Type B pancreatic cell (in vitro differentiated cells): ENCODE measurements around the gene TGFBR3. TPM values are rescaled to one million over a fixed set of nuclear protein-coding genes. Genes with fewer than 3 reads are reported as not detected.
A peak's percentile ranks its signal among the peaks of the same experiment; 100 is the strongest.

Experiments
- DNase-seq: peaks from one replicate; pipeline ENCODE4 v3.0.0; 2021; ENCODE audit warnings: mixed read lengths; ENCODE audit not compliant: unreplicated experiment; ENCODE audit errors: extremely low spot score
- H3K27ac Mint-ChIP-seq: 2 replicates; pipeline ENCODE4 v1.8.0; 2021; ENCODE audit warnings: mild to moderate bottlenecking, mixed read lengths
- H3K27me3 Mint-ChIP-seq: 2 replicates; pipeline ENCODE4 v1.8.0; 2021; ENCODE audit warnings: mixed read lengths
- H3K36me3 Mint-ChIP-seq: 2 replicates; pipeline ENCODE4 v1.8.0; 2021; ENCODE audit warnings: mixed read lengths
- H3K4me1 Mint-ChIP-seq: one replicate; pipeline ENCODE4 v1.8.0; 2021; ENCODE audit warnings: mixed read lengths; ENCODE audit not compliant: unreplicated experiment
- H3K4me3 Mint-ChIP-seq: 2 replicates; pipeline ENCODE4 v1.8.0; 2021; ENCODE audit warnings: mild to moderate bottlenecking, mixed read lengths
- H3K9me3 Mint-ChIP-seq: 2 replicates; pipeline ENCODE4 v1.8.0; 2021; ENCODE audit warnings: mixed read lengths
- CTCF ChIP-seq: fragments of 200-600 bp; sonication (generic); conservative IDR thresholded peaks from 2 replicates; pipeline ENCODE4 v1.5.0; 2021; ENCODE audit warnings: antibody characterized with exemption, mild to moderate bottlenecking
- total RNA-seq: library from RNA; stranded (reverse); gene quantifications from 2 replicates; pipeline ENCODE4 v1.2.1, GENCODE V29; 2021; ENCODE audit warnings: low replicate concordance

TGFBR3 gene
- total RNA-seq, 1 donor from 2014 or later: 33.5 TPM

DNA sequence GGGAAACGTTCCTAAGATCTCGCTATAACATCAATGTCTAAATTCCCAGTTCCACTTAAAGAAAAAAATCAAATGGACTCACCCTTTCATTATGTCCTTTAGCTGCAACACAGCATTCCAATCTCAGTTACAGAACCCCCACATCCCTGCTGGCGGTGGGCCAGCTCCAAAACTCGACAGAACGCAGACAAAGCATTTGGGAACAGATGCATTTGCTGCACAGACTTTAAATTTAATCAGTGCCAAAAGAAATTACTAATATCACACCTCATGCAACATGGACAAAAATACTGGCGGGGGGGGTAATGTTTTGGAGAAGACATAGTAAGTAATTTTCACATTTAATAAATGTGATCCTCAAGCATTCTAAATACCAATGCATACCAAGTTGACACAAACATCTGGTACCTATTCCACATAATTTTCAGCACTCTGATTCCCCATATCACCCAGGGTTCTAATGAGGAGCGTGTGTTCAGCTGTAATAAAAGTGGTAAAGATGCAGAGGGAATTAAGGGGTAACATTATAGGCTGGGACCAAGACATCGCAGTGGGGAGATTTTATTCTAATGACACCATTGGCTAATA is 79.7 kb downstream of the TGFBR3 start:
- TF ChIP-seq CTCF: no peak

GRCh38 chr1:91805311-91805801 is 80.6 kb downstream of the TGFBR3 start:
- H3K27me3 Mint-ChIP-seq: no peaks in the 10 kb centered on the region
- H3K27ac Mint-ChIP-seq: peak overlapping the region; percentile 29
- TF ChIP-seq CTCF: no peak
- peaks cover 48% of the 10 kb centered on the region for H3K4me1 Mint-ChIP-seq
- no peaks in the 10 kb centered on the region for H3K9me3 Mint-ChIP-seq
- peak overlapping the region; percentile 13 for H3K4me3 Mint-ChIP-seq
- peaks cover 5% of the 10 kb centered on the region for H3K36me3 Mint-ChIP-seq
- no peak for DNase-seq

More for the DNA sequence above, 79.7 kb downstream of the TGFBR3 start:
- peak overlapping the region; percentile 57 for H3K27ac Mint-ChIP-seq
- no peaks in the 10 kb centered on the region for H3K27me3 Mint-ChIP-seq
- no peak for DNase-seq
- H3K9me3 Mint-ChIP-seq: no peaks in the 10 kb centered on the region
- H3K4me3 Mint-ChIP-seq: peak overlapping the region; percentile 48
- H3K36me3 Mint-ChIP-seq: peaks cover 3% of the 10 kb centered on the region
- H3K4me1 Mint-ChIP-seq: peaks cover 47% of the 10 kb centered on the region

GRCh38 chr1:91804546-91805023 is 81.4 kb downstream of the TGFBR3 start:
- peak overlapping the region; percentile 10 for H3K27ac Mint-ChIP-seq
- H3K9me3 Mint-ChIP-seq: no peaks in the 10 kb centered on the region
- DNase-seq: no peak
- no peak for TF ChIP-seq CTCF
- no peak overlapping the region for H3K4me3 Mint-ChIP-seq
- H3K27me3 Mint-ChIP-seq: no peaks in the 10 kb centered on the region
- peaks cover 50% of the 10 kb centered on the region for H3K4me1 Mint-ChIP-seq
- H3K36me3 Mint-ChIP-seq: peaks cover 5% of the 10 kb centered on the region

GRCh38 chr1:91803847-91804545 is 82.0 kb downstream of the TGFBR3 start:
- Mint-ChIP-seq H3K36me3 (peaks cover 5% of the 10 kb centered on the region), H3K9me3 (no peaks in the 10 kb centered on the region), H3K4me3 (no peak overlapping the region), H3K27me3 (no peaks in the 10 kb centered on the region), H3K4me1 (peaks cover 47% of the 10 kb centered on the region), H3K27ac (peak overlapping the region; percentile 10)
- DNase-seq: no peak
- TF ChIP-seq CTCF: no peak

GRCh38 chr1:91803123-91803522 is 82.8 kb downstream of the TGFBR3 start:
- no peak for TF ChIP-seq CTCF
- Mint-ChIP-seq H3K36me3 (peaks cover 9% of the 10 kb centered on the region), H3K4me3 (no peak overlapping the region), H3K4me1 (peaks cover 51% of the 10 kb centered on the region), H3K27me3 (no peaks in the 10 kb centered on the region), H3K27ac (no peak overlapping the region), H3K9me3 (no peaks in the 10 kb centered on the region)
- DNase-seq: no peak
